GM12878 (cell line): ENCODE results near the gene MOCOS. TPM values are rescaled to one million over a fixed set of nuclear protein-coding genes. Genes with fewer than 3 reads are reported as not detected.

ENCODE experiments used
- ATAC-seq: fragments of 200-7000 bp; cut with Tn5 transposase; 3 replicates; pipeline ENCODE4 v1.9.1; 2020; ENCODE audit warnings: mild to moderate bottlenecking, moderate library complexity
- BruUV-seq: library from RNA; stranded (reverse); fragments of 400-500 nt; replicated peaks from 2 replicates; lab custom pipeline; 2021; lab: Mats Ljungman, UMichigan
- CTCF ChIA-PET: fragments of 300-600 bp; sonication (Branson Sonifier 250); formaldehyde crosslinking; extraction: SDS; loops from one replicate; lab custom pipeline; 2021; ENCODE audit warnings: inconsistent platforms; lab: Yijun Ruan, JAX
- POLR2A ChIA-PET: fragments of 350-600 bp; formaldehyde crosslinking; extraction: SDS; loops from one replicate; lab custom pipeline; 2021; ENCODE audit warnings: inconsistent platforms; lab: Charles Lee
- RAD21 ChIA-PET: fragments of 300-600 bp; sonication (Branson Sonifier 250); formaldehyde crosslinking; loops from one replicate; lab custom pipeline; 2023; ENCODE audit warnings: antibody characterized with exemption; ENCODE audit not compliant: unreplicated experiment; lab: Charles Lee
- SMC1A ChIA-PET: fragments of 300-600 bp; sonication (Branson Sonifier 250); formaldehyde crosslinking; loops from one replicate; lab custom pipeline; 2023; ENCODE audit not compliant: unreplicated experiment, uncharacterized antibody; lab: Charles Lee
- DNase-seq: peaks from one replicate; pipeline ENCODE4 v3.0.0-alpha.2; 2011; ENCODE audit warnings: low read depth, low spot score
- FAIRE-seq: peaks from 3 replicates; lab custom pipeline; 2011; peaks lifted over from hg19 to GRCh38; lab: Jason Lieb, UNC
- H2AFZ ChIP-seq: 2 replicates; pipeline ENCODE4 v1.6.0; 2011; ENCODE audit warnings: low read depth, low read length, control low read depth; ENCODE audit not compliant: control insufficient read depth
- H3K27ac ChIP-seq: 2 replicates; pipeline ENCODE4 v1.5.1; 2011; ENCODE audit warnings: control low read depth; ENCODE audit not compliant: control insufficient read depth, insufficient read depth
- H3K27me3 ChIP-seq, 2 experiments: replicated peaks in 1 of 2; 2 replicates each; pipeline versions ENCODE4 v1.6.0 to v1.6.1; 2011; ENCODE audit warnings: low read length in 1 of 2; ENCODE audit not compliant: control insufficient read depth in 2 of 2, insufficient read depth in 2 of 2
- H3K36me3 ChIP-seq, 2 experiments: 2 replicates each; pipeline ENCODE4 v1.5.1; 2011; ENCODE audit warnings: low read length in 1 of 2; ENCODE audit not compliant: control insufficient read depth in 2 of 2, insufficient read depth in 2 of 2
- H3K4me1 ChIP-seq: 2 replicates; pipeline ENCODE4 v1.6.1; 2011; ENCODE audit warnings: mild to moderate bottlenecking, low read length, moderate library complexity, mixed read lengths; ENCODE audit not compliant: control insufficient read depth, insufficient read depth
- H3K4me2 ChIP-seq: 2 replicates; pipeline ENCODE4 v1.6.0; 2011; ENCODE audit warnings: control low read depth; ENCODE audit not compliant: control insufficient read depth, insufficient read depth
- H3K4me3 ChIP-seq: fragments of 200-600 bp; sonication (generic); 2 replicates; pipeline ENCODE4 v1.5.1; 2016
- H3K79me2 ChIP-seq: 2 replicates; pipeline ENCODE4 v1.6.0; 2011; ENCODE audit warnings: low read length; ENCODE audit not compliant: control insufficient read depth, insufficient read depth
- H3K9ac ChIP-seq: 2 replicates; pipeline ENCODE4 v1.8.0; 2011; ENCODE audit warnings: low read length, control low read depth, mixed read lengths; ENCODE audit not compliant: control insufficient read depth, insufficient read depth
- H3K9me3 ChIP-seq: replicated peaks from 3 replicates; pipeline ENCODE4 v1.5.1; 2011; ENCODE audit warnings: mild to moderate bottlenecking, low read length; ENCODE audit not compliant: control insufficient read depth, insufficient read depth
- H4K20me1 ChIP-seq: 2 replicates; pipeline ENCODE4 v1.6.0; 2011; ENCODE audit not compliant: control insufficient read depth, insufficient read depth
- CBX3 ChIP-seq: fragments of 200-600 bp; sonication (generic); IDR thresholded peaks from 2 replicates; pipeline ENCODE4 v1.6.1; 2016; ENCODE audit warnings: low read depth, borderline replicate concordance
- CHD2 ChIP-seq: IDR thresholded peaks from 2 replicates; pipeline ENCODE4 v1.6.1; 2011; ENCODE audit warnings: low read depth, low read length, improper control_type of control experiment, borderline replicate concordance
- JUNB ChIP-seq: IDR thresholded peaks from 2 replicates; pipeline ENCODE4 v1.6.1; 2016; ENCODE audit warnings: antibody characterized with exemption, mild to moderate bottlenecking
- NFIC ChIP-seq: IDR thresholded peaks from 2 replicates; pipeline ENCODE4 v1.6.1; 2012; ENCODE audit warnings: low read depth, mild to moderate bottlenecking, inconsistent platforms, low read length, moderate library complexity
- POLR2AphosphoS5 ChIP-seq: IDR thresholded peaks from 2 replicates; pipeline ENCODE4 v1.6.1; 2011; ENCODE audit warnings: mild to moderate bottlenecking, low read length, inconsistent platforms
- RB1 ChIP-seq: fragments of 450-650 bp; formaldehyde crosslinking; IDR thresholded peaks from 2 replicates; pipeline ENCODE4 v1.6.1; 2017; ENCODE audit warnings: mild to moderate bottlenecking, borderline replicate concordance
- SPI1 ChIP-seq: IDR thresholded peaks from 2 replicates; pipeline ENCODE4 v1.6.1; 2011; ENCODE audit warnings: low read depth, mild to moderate bottlenecking, low read length, moderate library complexity, borderline replicate concordance; ENCODE audit not compliant: insufficient read depth
- SRF ChIP-seq, 2 experiments: IDR thresholded peaks; 2 replicates each; pipeline ENCODE4 v1.6.1; 2011; ENCODE audit warnings: low read depth in 2 of 2, low read length in 2 of 2, mild to moderate bottlenecking in 1 of 2, moderate library complexity in 1 of 2
- ZNF274 ChIP-seq: IDR thresholded peaks from one replicate; pipeline ENCODE4 v1.8.0; 2011; ENCODE audit not compliant: insufficient read length, insufficient read depth
- WGBS: methylation state at CpG from one replicate; pipeline ENCODE4 v1.1.6; 2016; ENCODE audit warnings: low lambda C conversion rate; ENCODE audit not compliant: insufficient replicate concordance, insufficient coverage; ENCODE audit errors: missing lambda C conversion rate; 5-methylcytosine and 5-hydroxymethylcytosine counted together
- in situ Hi-C: fragments of 300-500 bp; cut with MboI; formaldehyde crosslinking; loops from 9 replicates; pipeline ENCODE4 v1.14.3; 2018; ENCODE audit warnings: mixed read lengths
- intact Hi-C: fragments of 100-400 bp; cut with micrococcal nuclease; formaldehyde crosslinking; loops from one replicate; pipeline ENCODE4 v1.14.2; 2022; ENCODE audit not compliant: unreplicated experiment
- polyA plus RNA-seq, 11 experiments: library from polyadenylated mRNA; depleted of rRNA in 4 of 11; unstranded in 6 of 11; stranded (reverse) in 5 of 11; fragments of >200 nt; fragmentation: Nextera tagmentation in 4 of 11; fragmentation: Illumina TruSeq in 1 of 11; extraction: Ambion mirVana in 4 of 11; extraction: Trizol in 1 of 11; gene quantifications; 1 replicate in 1 of 11; 2 replicates in 10 of 11; pipeline versions ENCODE4 v1.2.1 to v1.2.3, GENCODE V29; 2011 to 2016; ENCODE audit warnings: inconsistent platforms in 2 of 11, missing spikeins in 2 of 11, low read depth in 1 of 11
- total RNA-seq, 4 experiments: library from RNA; depleted of rRNA in 3 of 4; stranded (reverse); fragments of >200 nt in 3 of 4; fragmentation: Illumina TruSeq in 1 of 4; extraction: Trizol in 1 of 4; gene quantifications; 2 replicates each; pipeline versions ENCODE4 v1.2.1 to v1.2.3, GENCODE V29; 2013 to 2021
- TF ChIP-seq, protein P1 (sequence below): IDR thresholded peaks from 2 replicates; pipeline ENCODE4 v1.6.1; 2012; ENCODE audit warnings: mild to moderate bottlenecking, low read depth, low read length

Gene MOCOS
- total and polyA plus RNA-seq, 10 of the 15 experiments (the other 5 are each of a cell fraction or from before 2014, with no cell fraction given): 0.16 to 0.56 (median 0.33) TPM

DNA sequence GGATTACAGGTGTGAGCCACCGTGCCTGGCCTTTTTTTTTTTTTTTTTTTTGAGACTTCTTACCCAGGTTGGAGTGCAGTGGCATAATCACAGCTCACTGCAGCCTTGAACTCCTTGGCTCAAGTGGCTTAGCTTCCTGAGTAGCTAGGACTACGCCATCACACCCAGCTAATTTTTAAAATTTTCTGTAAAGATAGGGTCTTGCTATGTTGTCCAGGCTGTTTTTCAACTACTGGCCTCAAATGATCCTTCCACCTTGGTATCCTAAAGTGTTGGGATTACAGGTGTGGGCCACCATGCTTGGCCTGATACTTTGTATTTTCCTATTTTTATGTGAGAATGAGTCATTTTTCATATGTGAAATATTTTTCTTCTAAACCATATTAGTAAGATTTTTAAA is 43.9 kb upstream of the MOCOS start:
- Histone ChIP-seq H4K20me1 (no peaks in the 10 kb centered on the region), H3K9me3 (no peaks in the 10 kb centered on the region), H3K27ac (no peak overlapping the region), H3K27me3 (no peaks in the 10 kb centered on the region), H3K4me1 (no peaks in the 10 kb centered on the region), H2AFZ (no peak overlapping the region), H3K9ac (no peak overlapping the region), H3K79me2 (no peaks in the 10 kb centered on the region; the same call in 1 of the 2 replicates), H3K36me3 (peaks cover 3 to 38% of the 10 kb centered on the region in 2 experiments), H3K4me2 (no peak overlapping the region), H3K4me3 (no peak overlapping the region)
- CTCF ChIA-PET: interaction anchor here (1.0 kb wide), 1 partner anchor 14 kb away, joined by 5 read pairs; the partner anchor contains the start of gene SLC39A6
- no peak for TF ChIP-seq ZNF274
- TF ChIP-seq CHD2: no peak
- TF ChIP-seq RB1: no peak
- WGBS: 100% methylated on average over 1 of the region's 2 CpGs
- intact Hi-C loops (no loop called here), in situ Hi-C loops (no loop called here)
- no TSS peak for BruUV-seq
- POLR2A ChIA-PET: interaction anchor here (1.5 kb wide), 1 partner anchor 20 kb away, joined by 6 read pairs; no protein-coding TSS in a partner anchor
- DNase-seq: no peak
- RAD21 ChIA-PET: no interaction called here
- ATAC-seq: no peak
- SMC1A ChIA-PET: interaction anchor here (1.3 kb wide), 2 partner anchors 9 to 138 kb away, joined by 3 read pairs; no protein-coding TSS in a partner anchor
- no peak for FAIRE-seq

DNA sequence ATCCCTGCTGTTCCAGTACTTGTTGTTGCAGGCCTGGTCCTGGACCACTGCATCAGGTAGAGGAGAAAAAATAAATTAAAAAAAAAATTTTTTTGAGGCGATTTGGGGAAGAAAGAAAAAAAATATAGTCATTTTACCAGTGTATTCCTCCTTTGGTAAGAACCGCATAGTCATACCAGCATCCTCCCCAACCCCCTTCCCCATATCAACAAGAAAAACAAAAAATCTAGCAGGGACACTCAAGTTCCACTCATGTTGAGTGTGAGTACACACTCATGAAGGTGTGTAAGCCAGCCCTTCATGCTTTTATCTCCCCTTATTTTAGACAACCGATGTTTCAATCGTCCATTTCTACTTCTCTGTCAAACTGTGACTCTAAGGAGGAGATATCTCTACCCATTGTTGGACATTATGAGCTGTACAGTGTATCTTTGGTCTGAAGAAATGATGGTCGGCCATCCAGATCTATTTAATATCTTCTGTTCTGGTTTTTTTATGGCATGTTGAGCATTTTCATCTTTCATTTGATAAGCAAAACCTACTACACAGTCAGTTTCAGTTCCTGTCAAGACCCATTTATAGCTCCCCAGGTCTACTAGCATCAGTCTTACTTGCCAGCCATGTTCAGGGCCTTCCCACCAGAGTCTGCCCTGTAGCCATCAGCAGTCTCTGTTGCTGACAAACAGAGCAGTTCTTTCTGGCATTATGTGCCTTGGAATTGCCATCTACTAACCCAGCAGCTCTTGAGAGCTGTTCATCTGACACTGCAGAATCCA is 37.6 kb upstream of the MOCOS start:
- H3K36me3 ChIP-seq: peaks cover 4 to 55% of the 10 kb centered on the region in 2 experiments
- TF ChIP-seq SPI1 (peak; percentile 96), NFIC (peak; percentile 47; the same call in 1 of the 2 replicates), POLR2AphosphoS5 (0 out of 2 replicates have a peak, but pooled peaks have one; percentile 21), JUNB (0 out of 2 replicates have a peak, but pooled peaks have one; percentile 10), CBX3 (no peak), SRF (IDR thresholded peaks at IDR 0.05; ENCODE audit: low read depth in 2 of 2, low read length in 2 of 2) (peak; percentile 37 to 57; a peak in 3 of 4 replicates)
- TF ChIP-seq, protein P1, sequence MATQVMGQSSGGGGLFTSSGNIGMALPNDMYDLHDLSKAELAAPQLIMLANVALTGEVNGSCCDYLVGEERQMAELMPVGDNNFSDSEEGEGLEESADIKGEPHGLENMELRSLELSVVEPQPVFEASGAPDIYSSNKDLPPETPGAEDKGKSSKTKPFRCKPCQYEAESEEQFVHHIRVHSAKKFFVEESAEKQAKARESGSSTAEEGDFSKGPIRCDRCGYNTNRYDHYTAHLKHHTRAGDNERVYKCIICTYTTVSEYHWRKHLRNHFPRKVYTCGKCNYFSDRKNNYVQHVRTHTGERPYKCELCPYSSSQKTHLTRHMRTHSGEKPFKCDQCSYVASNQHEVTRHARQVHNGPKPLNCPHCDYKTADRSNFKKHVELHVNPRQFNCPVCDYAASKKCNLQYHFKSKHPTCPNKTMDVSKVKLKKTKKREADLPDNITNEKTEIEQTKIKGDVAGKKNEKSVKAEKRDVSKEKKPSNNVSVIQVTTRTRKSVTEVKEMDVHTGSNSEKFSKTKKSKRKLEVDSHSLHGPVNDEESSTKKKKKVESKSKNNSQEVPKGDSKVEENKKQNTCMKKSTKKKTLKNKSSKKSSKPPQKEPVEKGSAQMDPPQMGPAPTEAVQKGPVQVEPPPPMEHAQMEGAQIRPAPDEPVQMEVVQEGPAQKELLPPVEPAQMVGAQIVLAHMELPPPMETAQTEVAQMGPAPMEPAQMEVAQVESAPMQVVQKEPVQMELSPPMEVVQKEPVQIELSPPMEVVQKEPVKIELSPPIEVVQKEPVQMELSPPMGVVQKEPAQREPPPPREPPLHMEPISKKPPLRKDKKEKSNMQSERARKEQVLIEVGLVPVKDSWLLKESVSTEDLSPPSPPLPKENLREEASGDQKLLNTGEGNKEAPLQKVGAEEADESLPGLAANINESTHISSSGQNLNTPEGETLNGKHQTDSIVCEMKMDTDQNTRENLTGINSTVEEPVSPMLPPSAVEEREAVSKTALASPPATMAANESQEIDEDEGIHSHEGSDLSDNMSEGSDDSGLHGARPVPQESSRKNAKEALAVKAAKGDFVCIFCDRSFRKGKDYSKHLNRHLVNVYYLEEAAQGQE: no peak

More for the DNA sequence above, 37.6 kb upstream of the MOCOS start:
- ATAC-seq (peak; percentile 97), DNase-seq (peak; percentile 32), FAIRE-seq (no peak)
- peak overlapping the region; percentile 79 for H3K27ac ChIP-seq
- 20% methylated on average over 5 of the region's 5 CpGs for WGBS
- H2AFZ ChIP-seq: peak overlapping the region; percentile 61
- in situ Hi-C loops (no loop called here), intact Hi-C loops (loop anchor here (5.0 kb wide), 1 partner anchor 132 kb away; no protein-coding TSS in a partner anchor)
- POLR2A ChIA-PET: interaction anchor here (0.6 to 1.0 kb wide), 4 partner anchors 16 to 652 kb away, joined by 3 to 4 read pairs (median 3); partner anchors contain the start of gene INO80C
- no TSS peak for BruUV-seq
- SMC1A ChIA-PET: interaction anchor here (0.9 to 2.6 kb wide), 9 partner anchors 8 to 135 kb away, joined by 3 to 12 read pairs (median 4); no protein-coding TSS in a partner anchor
- CTCF ChIA-PET: interaction anchor here (0.6 to 2.4 kb wide), 9 partner anchors 37 to 538 kb away, joined by 3 to 8 read pairs (median 5); no protein-coding TSS in a partner anchor
- no peaks in the 10 kb centered on the region for H3K9me3 ChIP-seq
- H3K4me2 ChIP-seq: peak overlapping the region; percentile 77
- RAD21 ChIA-PET: interaction anchor here (1.0 to 1.9 kb wide), 4 partner anchors 16 to 135 kb away, joined by 3 to 5 read pairs (median 4); no protein-coding TSS in a partner anchor
- H4K20me1 ChIP-seq: no peaks in the 10 kb centered on the region
- no peaks in the 10 kb centered on the region for H3K79me2 ChIP-seq
- peak overlapping the region; percentile 3; the same call in 1 of the 2 replicates for H3K4me3 ChIP-seq
- H3K4me1 ChIP-seq: peaks cover 18% of the 10 kb centered on the region
- H3K27me3 ChIP-seq: no peaks in the 10 kb centered on the region
- H3K9ac ChIP-seq: peak overlapping the region; percentile 43; the same call in 1 of the 2 replicates
